Activated CD8-positive, alpha-beta memory T cell treated with anti-CD3 and anti-CD28 coated beads, Interleukin-2, amount 10 ng/mL, durations not matched to agents 7 days and 5 days (primary cell): ENCODE measurements around the gene TUB. TPM values are rescaled to one million over a fixed set of nuclear protein-coding genes. Genes with fewer than 3 reads are reported as not detected.
A peak's percentile ranks its signal among the peaks of the same experiment; 100 is the strongest.

Source experiments
- ATAC-seq: fragments of 150-1000 bp; cut with Tn5 transposase; one replicate; pipeline ENCODE4 v1.10.0; 2021; ENCODE audit warnings: moderate library complexity
- CTCF ChIA-PET: fragments of 350-600 bp; sonication (Branson Sonifier 250); formaldehyde crosslinking; loops from one replicate; lab custom pipeline; 2021; ENCODE audit warnings: antibody characterized with exemption; lab: Charles Lee
- DNase-seq: peaks from one replicate; pipeline ENCODE4 v3.0.0-alpha.2; 2020
- H3K27ac Mint-ChIP-seq: one replicate; pipeline ENCODE4 v1.8.0; 2021; ENCODE audit warnings: mild to moderate bottlenecking, mixed read lengths
- H3K27me3 Mint-ChIP-seq: one replicate; pipeline ENCODE4 v1.8.0; 2021; ENCODE audit warnings: mixed read lengths
- H3K36me3 Mint-ChIP-seq: one replicate; pipeline ENCODE4 v1.8.0; 2021; ENCODE audit warnings: mild to moderate bottlenecking, mixed read lengths
- H3K4me1 Mint-ChIP-seq: one replicate; pipeline ENCODE4 v1.8.0; 2021; ENCODE audit warnings: mixed read lengths
- H3K4me3 Mint-ChIP-seq: one replicate; pipeline ENCODE4 v1.8.0; 2021; ENCODE audit warnings: mild to moderate bottlenecking, moderate library complexity, mixed read lengths
- H3K9me3 Mint-ChIP-seq: one replicate; pipeline ENCODE4 v1.8.0; 2022; ENCODE audit warnings: low read depth, mixed read lengths
- total RNA-seq, 2 experiments: library from RNA; stranded (reverse); gene quantifications; one replicate each; pipeline ENCODE4 v1.2.3, GENCODE V29; 2021

Gene TUB
- total RNA-seq, 2 experiments from 2014 or later = 0.07 to 0.09 TPM

DNA sequence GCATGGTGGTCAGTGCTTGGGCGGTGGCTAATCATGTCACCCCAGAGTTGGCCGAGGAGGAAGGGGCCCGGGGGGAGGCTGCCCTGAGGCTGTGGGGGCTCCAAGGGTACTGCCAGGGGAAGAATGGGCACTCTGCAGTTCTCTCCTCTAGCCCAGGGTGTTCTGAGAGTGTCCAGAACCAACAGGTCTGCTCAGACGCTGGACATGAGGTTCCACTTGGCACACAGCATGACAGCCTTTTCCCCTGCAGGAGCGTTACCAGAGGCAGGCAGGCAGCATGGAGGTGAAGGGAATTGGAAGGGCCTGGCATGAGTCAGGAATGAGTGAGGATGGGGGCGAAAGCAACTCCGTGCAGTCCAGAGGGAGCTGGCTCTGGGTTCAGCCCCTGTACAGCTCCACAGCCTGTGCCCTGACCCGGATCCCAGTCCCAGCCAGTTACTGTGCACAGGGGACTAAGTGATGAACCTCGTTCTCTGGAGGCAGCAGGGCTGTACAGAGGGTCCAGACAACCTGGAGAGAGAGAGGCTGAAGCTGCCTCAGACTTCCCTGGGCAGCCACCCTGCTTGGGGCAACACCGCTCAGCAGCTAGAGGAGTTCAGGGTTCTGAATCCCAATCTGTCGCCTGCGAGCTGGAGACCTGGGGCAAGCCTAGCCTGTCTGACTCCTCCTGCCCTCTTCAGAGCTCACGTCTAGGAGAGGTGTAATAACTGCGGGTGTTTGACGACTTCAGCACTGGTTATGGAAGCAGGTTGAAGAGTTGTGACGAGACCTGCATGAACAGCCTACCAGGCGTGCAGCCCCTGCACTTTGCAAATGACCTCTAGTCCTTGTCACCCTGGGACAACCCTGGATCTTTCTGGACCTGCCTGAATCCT, 14.7 kb upstream of the TUB start:
- H3K27ac Mint-ChIP-seq = no peak overlapping the region
- CTCF ChIA-PET = interaction anchor here (0.9 kb wide), 1 partner anchor 33 kb away, joined by 4 read pairs; no protein-coding TSS in a partner anchor
- H3K27me3 Mint-ChIP-seq = peaks cover 25% of the 10 kb centered on the region
- DNase-seq (peak; percentile 36), ATAC-seq (no peak)
- no peak overlapping the region for H3K4me3 Mint-ChIP-seq
- H3K36me3 Mint-ChIP-seq = no peaks in the 10 kb centered on the region
- no peaks in the 10 kb centered on the region for H3K9me3 Mint-ChIP-seq
- H3K4me1 Mint-ChIP-seq = no peaks in the 10 kb centered on the region

DNA sequence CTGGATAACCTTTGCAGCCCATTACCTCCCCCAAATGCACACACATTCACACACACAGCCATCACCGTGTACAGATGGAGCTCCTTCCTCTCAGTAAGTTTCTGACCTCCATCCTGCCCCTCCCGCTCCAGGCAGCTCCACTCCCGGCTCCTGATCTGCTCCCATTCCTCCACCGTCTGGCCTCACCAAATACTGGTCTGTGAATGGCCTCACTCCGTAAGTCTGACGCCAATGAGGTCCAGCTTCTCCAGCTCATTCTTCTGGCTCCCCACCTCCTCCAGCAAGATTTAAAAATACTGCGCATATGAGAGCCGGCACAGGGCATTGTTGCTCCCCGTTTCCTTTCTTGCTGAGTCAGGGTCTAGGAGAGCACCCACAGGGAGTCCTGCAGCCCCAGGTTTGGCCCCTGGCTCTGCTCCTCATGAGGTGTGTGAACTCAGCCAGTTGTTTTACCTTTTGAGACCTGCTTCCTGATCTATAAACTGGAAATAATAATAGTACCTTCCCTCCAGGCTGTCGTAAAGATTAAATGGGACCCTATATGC, 14.0 kb upstream of the TUB start:
- no peak for ATAC-seq
- Mint-ChIP-seq H3K4me1 (no peaks in the 10 kb centered on the region), H3K27ac (no peak overlapping the region), H3K9me3 (no peaks in the 10 kb centered on the region), H3K27me3 (peaks cover 29% of the 10 kb centered on the region), H3K36me3 (no peaks in the 10 kb centered on the region), H3K4me3 (no peak overlapping the region)
- DNase-seq = peak; percentile 25
- CTCF ChIA-PET = interaction anchor here (0.9 kb wide), 1 partner anchor 32 kb away, joined by 4 read pairs; no protein-coding TSS in a partner anchor

DNA sequence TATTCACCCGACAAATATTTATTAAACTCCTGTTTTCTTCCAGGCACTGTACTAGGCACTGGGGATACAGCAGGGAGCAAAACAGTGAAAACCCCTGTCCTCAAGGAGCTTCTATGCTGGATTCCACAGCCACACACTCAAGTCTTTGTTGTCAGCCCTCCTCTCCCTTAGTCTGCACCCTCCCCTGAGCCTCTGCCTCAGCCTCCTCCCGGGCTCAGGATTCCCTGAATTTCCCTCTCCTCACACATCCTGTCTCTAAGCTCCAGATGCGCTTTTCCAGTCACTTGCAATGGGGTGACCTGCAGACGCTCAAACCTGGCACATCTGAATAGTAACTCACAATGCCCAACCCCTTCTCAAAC, 13.5 kb upstream of the TUB start:
- peaks cover 29% of the 10 kb centered on the region for H3K27me3 Mint-ChIP-seq
- no peak overlapping the region for H3K27ac Mint-ChIP-seq
- H3K36me3 Mint-ChIP-seq = no peaks in the 10 kb centered on the region
- H3K9me3 Mint-ChIP-seq = no peaks in the 10 kb centered on the region
- CTCF ChIA-PET = no interaction called here
- no peaks in the 10 kb centered on the region for H3K4me1 Mint-ChIP-seq
- H3K4me3 Mint-ChIP-seq = no peak overlapping the region
- ATAC-seq (no peak), DNase-seq (no peak)

DNA sequence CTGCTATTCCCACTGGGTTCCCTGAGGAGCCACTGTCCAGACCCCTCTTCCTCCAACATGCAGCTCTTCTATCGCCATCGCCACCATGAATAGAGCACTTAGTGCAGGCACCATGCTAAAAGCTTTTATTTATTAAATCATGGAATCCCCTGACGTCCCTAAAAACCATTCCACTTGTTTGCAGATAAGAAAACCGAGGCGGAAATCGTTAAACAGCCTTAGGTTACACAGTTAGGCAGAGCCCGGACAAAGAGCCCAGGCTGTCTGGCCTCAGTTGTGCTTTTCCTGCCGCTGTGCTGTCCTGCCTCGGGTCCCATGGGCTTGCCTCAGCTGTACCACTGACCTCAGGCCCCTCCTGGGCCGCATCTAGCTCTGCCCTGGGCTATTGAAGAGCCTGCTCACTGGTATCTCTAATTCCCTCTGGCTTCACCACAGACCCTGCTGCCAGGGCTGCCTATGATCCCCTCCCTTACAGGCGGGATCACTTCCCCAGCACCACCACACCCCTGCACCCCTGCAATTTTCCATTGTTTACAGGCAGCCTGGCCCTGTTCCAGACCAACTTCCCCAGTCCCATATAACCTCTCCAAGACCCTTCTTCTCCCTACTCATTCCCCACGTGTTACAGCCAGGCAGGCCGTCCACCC, 13.0 kb upstream of the TUB start:
- ATAC-seq (no peak), DNase-seq (no peak)
- H3K4me1 Mint-ChIP-seq = no peaks in the 10 kb centered on the region
- H3K36me3 Mint-ChIP-seq = no peaks in the 10 kb centered on the region
- no peak overlapping the region for H3K4me3 Mint-ChIP-seq
- no peaks in the 10 kb centered on the region for H3K9me3 Mint-ChIP-seq
- CTCF ChIA-PET = no interaction called here
- H3K27ac Mint-ChIP-seq = no peak overlapping the region
- peaks cover 29% of the 10 kb centered on the region for H3K27me3 Mint-ChIP-seq

DNA sequence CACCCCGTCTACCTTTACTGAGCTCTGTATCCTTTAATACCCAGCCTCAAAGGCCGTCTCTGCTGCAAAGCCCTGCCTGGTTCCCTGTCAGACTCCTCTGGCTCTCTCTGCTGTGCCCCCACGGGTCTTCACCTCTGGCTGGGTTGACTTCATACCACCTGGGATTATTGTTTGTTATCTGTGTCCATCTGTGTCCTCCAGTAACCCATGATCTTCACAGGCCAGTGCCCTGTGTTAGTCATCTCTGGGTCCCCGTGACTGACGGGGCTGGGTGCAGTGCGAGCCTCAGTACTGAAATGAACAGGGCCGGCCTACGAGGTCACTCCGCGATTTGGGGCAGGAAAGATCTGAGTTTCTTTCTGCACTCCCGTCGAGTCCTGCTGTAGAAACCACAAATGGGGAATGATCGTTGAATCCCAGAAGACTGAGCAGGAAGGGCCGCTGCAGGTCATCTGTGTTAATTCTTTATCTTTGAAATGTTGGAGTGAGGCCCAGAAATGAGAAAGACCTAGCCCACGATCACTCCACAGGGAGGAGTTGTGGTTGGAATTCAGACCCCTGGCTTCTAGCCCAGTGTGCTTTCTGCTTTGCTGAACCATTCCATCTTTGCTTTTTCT, 12.3 kb upstream of the TUB start:
- no peak overlapping the region for H3K27ac Mint-ChIP-seq
- DNase-seq = no peak
- no peak for ATAC-seq
- H3K36me3 Mint-ChIP-seq = no peaks in the 10 kb centered on the region
- no peaks in the 10 kb centered on the region for H3K9me3 Mint-ChIP-seq
- no peak overlapping the region for H3K4me3 Mint-ChIP-seq
- H3K4me1 Mint-ChIP-seq = no peaks in the 10 kb centered on the region
- CTCF ChIA-PET = no interaction called here
- H3K27me3 Mint-ChIP-seq = peaks cover 33% of the 10 kb centered on the region

DNA sequence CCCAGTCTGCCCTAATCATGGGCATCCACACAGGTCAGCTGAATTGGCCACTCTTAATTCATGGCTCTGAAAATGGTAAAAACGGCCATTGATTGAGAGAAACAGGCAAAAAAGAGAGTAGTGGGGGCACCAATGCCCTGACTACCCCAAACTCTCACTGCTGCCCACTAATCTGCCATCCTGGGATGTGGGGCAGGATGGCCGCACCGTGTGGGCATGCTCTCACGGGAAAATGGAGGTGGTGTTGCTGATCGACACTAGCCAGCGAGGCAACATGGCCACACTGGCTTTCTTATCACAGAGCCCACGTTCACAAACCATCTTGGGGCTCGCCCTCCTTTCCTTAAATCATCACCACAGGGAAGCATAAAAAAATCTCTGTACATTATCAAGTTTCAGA, 11.2 kb upstream of the TUB start:
- Mint-ChIP-seq H3K36me3 (no peaks in the 10 kb centered on the region), H3K9me3 (no peaks in the 10 kb centered on the region), H3K27me3 (peaks cover 37% of the 10 kb centered on the region), H3K4me1 (no peaks in the 10 kb centered on the region), H3K27ac (no peak overlapping the region), H3K4me3 (no peak overlapping the region)
- DNase-seq = no peak
- CTCF ChIA-PET = no interaction called here
- no peak for ATAC-seq

DNA sequence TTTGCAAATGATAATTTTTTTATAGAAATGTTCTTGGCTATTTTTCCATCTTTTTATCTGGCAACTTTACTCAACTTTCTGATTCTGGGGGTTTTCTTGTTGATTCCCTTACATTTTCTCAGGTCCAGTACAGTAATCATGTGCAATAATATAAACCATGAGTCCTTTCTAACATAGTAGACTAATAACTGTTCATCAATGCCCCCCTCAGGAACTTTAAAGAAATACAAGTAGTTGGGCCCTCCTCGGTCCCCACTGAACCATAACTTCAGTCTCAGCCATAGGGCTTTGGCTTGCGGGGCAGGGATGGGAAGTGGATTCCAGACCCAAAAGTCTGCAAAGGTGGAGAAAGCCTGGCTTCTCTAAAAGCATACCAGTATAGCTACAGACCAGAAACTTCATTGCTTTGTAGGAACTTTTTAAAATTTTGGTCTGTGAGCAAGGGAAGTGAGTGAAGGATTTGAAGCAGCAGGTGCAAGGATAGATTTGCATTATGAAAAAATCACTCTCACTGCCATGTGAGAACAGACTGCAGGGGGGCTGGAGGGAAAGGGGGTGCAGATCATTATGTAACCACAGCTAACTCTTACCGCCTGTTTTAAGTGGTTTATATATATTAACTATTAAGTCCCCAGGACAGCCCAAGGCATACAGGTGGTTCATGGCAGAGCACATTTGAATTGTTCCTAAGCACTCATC, 10.4 kb upstream of the TUB start:
- no peaks in the 10 kb centered on the region for H3K9me3 Mint-ChIP-seq
- peaks cover 37% of the 10 kb centered on the region for H3K27me3 Mint-ChIP-seq
- no peaks in the 10 kb centered on the region for H3K36me3 Mint-ChIP-seq
- H3K4me3 Mint-ChIP-seq = no peak overlapping the region
- H3K4me1 Mint-ChIP-seq = no peaks in the 10 kb centered on the region
- DNase-seq (no peak), ATAC-seq (peak; percentile 47)
- no peak overlapping the region for H3K27ac Mint-ChIP-seq
- CTCF ChIA-PET = interaction anchor here (1.0 kb wide), 1 partner anchor 37 kb away, joined by 3 read pairs; no protein-coding TSS in a partner anchor

DNA sequence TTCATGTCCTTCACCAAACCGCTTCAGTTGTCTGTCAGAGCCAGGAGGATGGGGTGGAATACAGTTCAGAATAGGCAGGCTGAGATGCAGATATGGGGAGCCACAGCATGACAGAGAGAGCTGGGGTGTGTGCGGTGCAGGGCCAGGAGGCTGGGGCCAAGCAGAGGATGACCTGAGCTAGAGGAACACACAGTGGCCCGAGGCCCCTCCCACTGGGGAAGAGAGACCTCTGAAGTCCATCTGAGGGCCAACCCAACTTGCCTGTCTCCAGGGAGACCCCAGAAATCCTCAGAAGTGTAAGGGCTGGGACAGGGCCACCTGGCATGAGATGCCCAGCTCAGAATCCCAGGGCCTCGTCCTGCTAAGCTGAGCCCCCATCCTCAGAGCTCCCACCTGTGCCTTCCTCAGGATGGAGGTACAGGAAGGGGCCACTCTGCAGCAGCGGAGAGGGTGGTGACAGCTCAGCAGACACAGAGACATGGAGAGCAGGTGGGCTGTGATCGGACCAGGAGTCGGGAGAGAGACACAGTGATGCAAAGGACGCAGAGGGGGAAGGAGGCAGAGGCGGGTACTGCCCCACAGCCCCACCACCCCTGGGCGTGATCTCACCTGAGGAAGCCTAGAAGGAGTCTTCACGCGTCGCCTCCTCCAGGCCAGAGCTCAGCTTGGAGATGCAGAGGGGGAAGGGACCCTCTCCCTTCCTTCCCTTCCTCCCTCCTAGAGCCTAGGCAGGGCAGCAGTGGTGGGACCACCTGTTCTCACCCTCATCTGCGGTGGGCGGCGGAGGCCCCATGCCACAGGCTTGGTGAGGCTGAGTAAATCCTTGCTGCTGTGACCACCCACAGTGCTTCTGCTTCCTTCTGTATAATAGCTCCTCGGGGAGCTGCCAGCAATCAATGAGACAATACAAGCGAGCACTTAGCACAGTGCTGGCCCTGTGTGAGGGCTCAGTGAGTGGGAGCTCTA, 9.1 kb upstream of the TUB start:
- DNase-seq (no peak), ATAC-seq (no peak)
- peaks cover 45% of the 10 kb centered on the region for H3K27me3 Mint-ChIP-seq
- H3K9me3 Mint-ChIP-seq = no peaks in the 10 kb centered on the region
- no peak overlapping the region for H3K4me3 Mint-ChIP-seq
- H3K27ac Mint-ChIP-seq = no peak overlapping the region
- CTCF ChIA-PET = interaction anchor here (1.0 kb wide), 2 partner anchors 27 to 39 kb away, joined by 3 to 4 read pairs; no protein-coding TSS in a partner anchor
- H3K36me3 Mint-ChIP-seq = no peaks in the 10 kb centered on the region
- no peaks in the 10 kb centered on the region for H3K4me1 Mint-ChIP-seq

DNA sequence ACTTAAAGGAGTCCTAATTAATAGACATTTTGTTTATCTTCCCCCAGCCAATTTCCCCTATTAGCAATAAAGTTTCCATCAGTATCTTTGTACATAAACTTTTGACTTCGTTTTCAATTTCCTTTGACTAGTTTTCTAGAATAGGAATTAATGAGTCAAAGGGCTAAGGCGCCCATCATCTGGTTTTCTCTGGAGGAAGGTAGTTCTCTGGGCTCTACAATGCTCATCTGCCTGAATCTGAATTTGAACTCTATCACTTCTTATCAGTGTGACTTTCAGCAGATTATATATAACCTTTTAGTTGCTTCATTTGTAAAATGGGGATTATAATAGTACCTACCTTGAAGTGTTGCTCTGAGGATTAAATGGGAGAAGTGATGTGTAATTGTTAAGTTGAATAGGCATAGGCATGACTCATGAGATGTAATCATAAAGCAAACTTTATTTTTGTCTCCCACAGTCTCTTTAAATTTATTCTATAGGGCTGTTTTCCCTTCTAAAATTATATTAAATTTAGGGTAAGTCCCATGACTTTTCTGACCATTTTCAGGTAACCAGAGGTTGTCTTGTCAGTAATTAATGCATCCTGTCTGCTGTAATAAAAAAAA, 5.8 kb upstream of the TUB start:
- H3K4me1 Mint-ChIP-seq = no peaks in the 10 kb centered on the region
- no peak overlapping the region for H3K27ac Mint-ChIP-seq
- DNase-seq (no peak), ATAC-seq (no peak)
- CTCF ChIA-PET = no interaction called here
- no peaks in the 10 kb centered on the region for H3K9me3 Mint-ChIP-seq
- peaks cover 45% of the 10 kb centered on the region for H3K27me3 Mint-ChIP-seq
- no peak overlapping the region for H3K4me3 Mint-ChIP-seq
- no peaks in the 10 kb centered on the region for H3K36me3 Mint-ChIP-seq

DNA sequence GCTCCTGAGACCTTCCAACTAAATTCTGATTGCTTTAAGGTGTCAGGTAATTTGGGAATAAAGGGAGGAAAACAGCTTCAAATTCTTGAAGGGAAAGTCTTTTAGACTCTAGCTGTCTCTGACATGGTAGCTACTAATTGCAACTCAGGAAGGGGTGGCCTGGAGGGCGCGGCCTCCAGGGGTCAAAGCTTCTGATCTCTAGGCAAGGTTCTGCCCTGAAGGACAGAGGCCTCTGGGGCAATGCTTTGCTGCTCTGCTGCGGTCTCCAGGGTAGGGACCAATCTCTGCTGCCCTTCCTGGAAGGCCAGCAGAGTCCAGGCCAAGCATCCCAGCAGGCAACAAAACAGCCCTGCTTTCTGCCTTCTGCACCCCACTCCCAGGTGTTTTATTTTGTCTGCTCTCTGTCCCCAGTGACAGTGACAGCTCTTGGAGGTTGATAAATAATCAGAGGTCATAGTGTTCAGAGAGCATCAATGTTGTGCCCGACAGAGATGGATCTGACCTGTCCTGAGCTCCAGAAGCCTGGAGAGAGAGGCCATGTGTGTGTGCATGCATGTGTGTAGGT, 1.8 kb upstream of the TUB start:
- CTCF ChIA-PET = interaction anchor here (1.2 kb wide), 1 partner anchor 20 kb away, joined by 3 read pairs; no protein-coding TSS in a partner anchor
- no peaks in the 10 kb centered on the region for H3K4me1 Mint-ChIP-seq

DNA sequence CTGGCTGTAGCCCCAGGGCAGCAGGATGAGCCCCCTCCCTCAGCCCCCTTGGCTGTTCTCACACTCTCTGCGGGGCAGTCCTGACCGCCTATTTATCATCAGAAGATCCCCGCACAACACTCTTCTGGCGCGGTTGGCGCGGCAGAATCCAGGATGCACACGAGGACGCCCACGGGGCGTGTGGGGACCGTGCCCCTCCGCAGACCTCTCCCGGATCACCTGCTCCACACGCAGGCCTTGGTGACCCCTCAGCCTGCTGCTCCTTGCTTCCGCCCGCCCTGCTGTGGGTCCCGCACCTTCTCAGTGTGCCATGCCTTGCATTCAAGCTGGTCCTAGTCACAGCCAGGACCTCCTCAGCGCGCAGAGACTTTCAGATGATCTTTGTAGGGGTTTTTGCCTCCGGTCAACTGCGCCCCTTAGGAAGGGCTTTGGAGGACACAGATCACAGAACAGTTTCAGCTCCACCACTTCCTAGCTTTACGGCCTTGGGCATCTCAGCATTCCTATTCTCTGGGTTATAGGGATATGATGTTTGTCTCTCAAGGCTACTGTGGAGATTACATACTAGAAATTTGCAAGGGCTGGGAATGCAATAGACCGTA, 841 bp upstream of the TUB start:
- H3K4me3 Mint-ChIP-seq = peak overlapping the region; percentile 16
- no peak overlapping the region for H3K27ac Mint-ChIP-seq
- no peaks in the 10 kb centered on the region for H3K36me3 Mint-ChIP-seq
- H3K4me1 Mint-ChIP-seq = no peaks in the 10 kb centered on the region
- CTCF ChIA-PET = interaction anchor here (2.2 kb wide), 1 partner anchor 11 kb away, joined by 6 read pairs; no protein-coding TSS in a partner anchor
- DNase-seq = no peak
- no peaks in the 10 kb centered on the region for H3K9me3 Mint-ChIP-seq
- ATAC-seq = no peak
- peaks cover 58% of the 10 kb centered on the region for H3K27me3 Mint-ChIP-seq

More for the DNA sequence above, 1.8 kb upstream of the TUB start:
- H3K36me3 Mint-ChIP-seq = no peaks in the 10 kb centered on the region
- no peak overlapping the region for H3K27ac Mint-ChIP-seq
- H3K27me3 Mint-ChIP-seq = peaks cover 53% of the 10 kb centered on the region
- no peak for DNase-seq
- H3K4me3 Mint-ChIP-seq = no peak overlapping the region
- ATAC-seq = no peak
- H3K9me3 Mint-ChIP-seq = no peaks in the 10 kb centered on the region
